22Rv1 (cell line): Measurements from ENCODE around the gene ATF4.

Experiments
- CTCF ChIP-seq: fragments of 450-650 bp; IDR thresholded peaks from 2 replicates; pipeline ENCODE4 v1.5.1; 2017; ENCODE audit warnings: mild to moderate bottlenecking
- ZFX ChIP-seq: fragments of 450-650 bp; IDR thresholded peaks from 2 replicates; pipeline ENCODE4 v1.6.1; 2017; ENCODE audit warnings: antibody characterized with exemption, borderline replicate concordance

- TF ChIP-seq CTCF (no peak), ZFX (no peak)
Observed at GRCh38 chr22:39476664-39477063, 43.7 kb upstream of the ATF4 start.
